Adipocyte (in vitro differentiated cells): ENCODE measurements around the gene ATP2C2.
"Not testable (repeated sequence)": the region's sequence is repeated elsewhere in the genome, so short reads cannot be mapped to it uniquely, and the experiment has no call there.

Source experiments
- DNase-seq: peaks from one replicate; pipeline ENCODE4 v3.0.0-alpha.2; 2015; ENCODE audit warnings: low read depth
- H3K27me3 ChIP-seq: replicated peaks from 2 replicates; pipeline ENCODE4 v1.7.0; 2013; ENCODE audit warnings: mild to moderate bottlenecking, low read length, moderate library complexity; ENCODE audit not compliant: control insufficient read depth, insufficient read depth
- H3K36me3 ChIP-seq: 2 replicates; pipeline ENCODE4 v1.7.0; 2013; ENCODE audit warnings: low read length, mild to moderate bottlenecking, moderate library complexity; ENCODE audit not compliant: control insufficient read depth, insufficient read depth, severe bottlenecking
- H3K4me1 ChIP-seq: 2 replicates; pipeline ENCODE4 v1.7.0; 2013; ENCODE audit warnings: mild to moderate bottlenecking, low read length, moderate library complexity; ENCODE audit not compliant: control insufficient read depth, insufficient read depth
- H3K4me3 ChIP-seq: 2 replicates; pipeline ENCODE4 v1.7.0; 2013; ENCODE audit warnings: mild to moderate bottlenecking, low read length, moderate library complexity
- H3K9ac ChIP-seq: 2 replicates; pipeline ENCODE4 v1.7.0; 2013; ENCODE audit warnings: mild to moderate bottlenecking, low read length, moderate library complexity
- H3K9me3 ChIP-seq: 2 replicates; pipeline ENCODE4 v1.7.0; 2013; ENCODE audit warnings: mild to moderate bottlenecking, low read length, moderate library complexity; ENCODE audit not compliant: control insufficient read depth

The ATP2C2 gene

DNA sequence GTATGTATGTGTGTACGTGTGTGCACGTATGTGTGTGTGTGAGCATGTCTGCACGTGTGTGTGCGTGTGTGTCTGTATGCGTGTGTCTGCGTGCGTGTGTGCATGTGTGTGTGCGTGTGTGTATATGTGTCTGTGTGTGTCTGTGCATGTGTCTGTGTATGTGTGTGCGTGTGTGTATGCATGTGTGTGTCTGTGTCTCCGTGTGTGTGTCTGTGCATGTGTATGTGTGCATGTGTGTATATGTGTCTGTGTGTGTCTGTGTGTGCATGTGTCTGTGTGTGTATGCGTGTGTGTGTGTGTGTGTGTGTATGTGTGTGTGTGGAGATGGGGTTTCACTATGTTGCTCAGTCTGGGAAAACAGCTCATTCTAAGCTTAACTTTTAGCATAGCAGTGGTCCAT lies 43.9 kb downstream of the ATP2C2 start:
- peaks cover 72% of the 10 kb centered on the region for H3K27me3 ChIP-seq
- no peaks in the 10 kb centered on the region for H3K4me1 ChIP-seq
- H3K4me3 ChIP-seq, result no peak overlapping the region
- no peaks in the 10 kb centered on the region for H3K36me3 ChIP-seq
- DNase-seq, result no peak
- H3K9me3 ChIP-seq, result no peaks in the 10 kb centered on the region
- no peak overlapping the region for H3K9ac ChIP-seq

DNA sequence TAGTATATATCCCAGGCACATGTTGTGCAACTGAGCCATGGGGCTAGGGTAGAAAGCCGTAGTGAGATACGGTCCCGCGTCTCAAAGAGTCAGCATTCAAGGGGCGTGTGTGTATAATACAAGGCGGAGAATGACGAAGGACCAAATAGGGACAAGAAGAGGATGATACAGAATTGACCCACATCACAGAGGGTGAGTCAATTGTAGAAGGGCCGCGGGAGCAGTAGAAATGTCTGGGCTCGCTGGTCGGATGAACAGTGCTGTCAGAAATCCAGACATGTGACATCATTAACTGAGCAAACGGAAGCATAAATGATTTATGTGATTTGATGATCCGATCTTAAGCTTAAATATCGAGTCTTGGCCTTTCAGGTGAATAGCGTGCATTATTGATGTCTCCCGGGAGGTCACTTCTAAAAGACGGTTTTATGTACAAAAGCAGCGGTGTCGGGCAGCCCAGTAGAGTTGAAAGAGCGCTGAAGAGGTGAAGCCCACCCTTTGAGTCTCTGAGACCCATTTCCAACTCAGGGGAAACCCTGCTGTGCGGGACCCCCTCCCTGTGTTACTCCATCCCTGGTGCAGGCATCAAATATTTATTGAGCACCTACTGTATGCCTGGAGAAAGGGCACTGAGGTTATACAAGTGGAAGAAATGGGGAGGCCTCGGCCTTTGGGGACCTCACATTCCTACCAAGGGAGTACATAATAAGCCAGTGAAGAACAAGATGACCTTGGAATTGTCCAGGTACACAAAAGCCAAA lies 45.1 kb downstream of the ATP2C2 start:
- H3K4me1 ChIP-seq, result no peaks in the 10 kb centered on the region
- H3K27me3 ChIP-seq, result peaks cover 68% of the 10 kb centered on the region
- no peak for DNase-seq
- no peaks in the 10 kb centered on the region for H3K9me3 ChIP-seq
- no peak overlapping the region for H3K9ac ChIP-seq
- no peaks in the 10 kb centered on the region for H3K36me3 ChIP-seq
- H3K4me3 ChIP-seq, result no peak overlapping the region

DNA sequence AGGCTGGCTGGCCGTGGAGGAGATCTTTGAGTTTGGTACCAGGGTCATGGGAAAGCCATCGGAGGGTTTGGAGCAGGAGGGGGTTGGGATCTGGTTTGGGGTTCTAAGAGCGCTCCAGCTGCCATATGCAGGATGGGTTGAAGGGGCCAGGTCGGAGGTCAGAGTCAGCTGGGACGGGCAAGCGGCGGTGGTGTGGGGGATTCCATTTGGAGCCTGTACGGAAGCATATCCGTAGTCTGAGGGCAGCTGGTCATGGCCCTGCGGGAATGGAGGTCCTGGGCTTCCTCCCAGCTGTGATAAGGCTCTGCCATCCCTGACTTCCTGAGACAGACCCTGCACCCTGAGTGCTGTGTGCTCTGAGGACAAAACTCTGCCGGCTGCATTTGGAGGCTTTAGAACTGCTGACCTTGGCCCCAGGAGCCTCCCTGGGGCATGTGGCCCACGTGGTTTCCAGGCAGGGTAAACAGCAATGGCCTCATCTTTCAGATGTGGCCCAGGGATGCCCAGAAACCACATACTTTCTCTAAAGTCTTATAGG lies 46.5 kb downstream of the ATP2C2 start:
- Histone ChIP-seq H3K36me3 (no peaks in the 10 kb centered on the region), H3K9me3 (no peaks in the 10 kb centered on the region), H3K4me1 (no peaks in the 10 kb centered on the region), H3K4me3 (no peak overlapping the region), H3K9ac (no peak overlapping the region), H3K27me3 (peaks cover 73% of the 10 kb centered on the region)
- DNase-seq, result no peak

DNA sequence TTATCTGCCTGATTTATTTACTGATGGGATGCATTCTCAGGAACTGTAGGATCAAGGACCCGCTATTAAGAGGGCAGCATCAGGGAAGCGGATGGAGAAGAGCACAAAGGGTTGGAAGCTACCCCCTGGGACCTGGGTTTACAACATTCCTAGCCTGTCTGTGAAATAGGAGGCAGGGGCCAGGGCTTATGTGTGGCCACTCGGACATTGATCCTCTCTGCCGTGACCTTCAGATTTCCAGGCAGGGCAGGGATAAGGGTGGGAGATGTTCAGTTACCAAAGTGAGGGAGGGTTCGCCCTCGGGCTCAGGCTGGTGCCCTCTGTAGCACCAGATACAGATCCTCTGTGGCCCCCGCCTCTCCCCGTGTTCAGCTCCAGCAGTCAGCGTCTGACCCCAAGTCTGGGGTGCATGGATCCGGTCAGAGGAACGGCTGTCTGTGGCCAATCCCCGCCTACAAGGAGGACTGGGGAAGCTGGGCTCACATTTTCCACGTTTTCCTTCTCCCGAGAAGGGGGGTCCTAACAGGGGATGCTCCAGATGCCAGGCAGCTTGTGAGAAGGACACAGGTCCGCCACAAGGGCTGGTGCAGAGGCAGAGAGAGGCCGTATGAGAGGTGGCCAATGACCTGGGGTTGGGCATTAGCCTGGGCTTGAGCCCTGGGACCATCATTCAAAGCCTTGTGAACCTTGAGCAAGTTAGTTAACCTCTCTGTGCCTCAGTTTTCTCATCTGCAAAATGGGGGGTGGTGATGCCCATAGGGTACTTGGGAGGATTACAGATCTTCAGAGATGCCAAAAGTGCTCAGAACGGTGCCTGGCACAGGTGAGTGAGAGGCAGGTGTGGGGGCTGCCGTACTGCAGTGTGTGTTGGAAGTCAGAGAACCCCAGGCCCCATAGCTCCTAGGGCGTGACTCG lies 48.3 kb downstream of the ATP2C2 start:
- no peak overlapping the region for H3K9ac ChIP-seq
- DNase-seq, result no peak
- H3K9me3 ChIP-seq, result no peaks in the 10 kb centered on the region
- H3K36me3 ChIP-seq, result no peaks in the 10 kb centered on the region
- H3K27me3 ChIP-seq, result peaks cover 68% of the 10 kb centered on the region
- no peak overlapping the region for H3K4me3 ChIP-seq
- H3K4me1 ChIP-seq, result no peaks in the 10 kb centered on the region

DNA sequence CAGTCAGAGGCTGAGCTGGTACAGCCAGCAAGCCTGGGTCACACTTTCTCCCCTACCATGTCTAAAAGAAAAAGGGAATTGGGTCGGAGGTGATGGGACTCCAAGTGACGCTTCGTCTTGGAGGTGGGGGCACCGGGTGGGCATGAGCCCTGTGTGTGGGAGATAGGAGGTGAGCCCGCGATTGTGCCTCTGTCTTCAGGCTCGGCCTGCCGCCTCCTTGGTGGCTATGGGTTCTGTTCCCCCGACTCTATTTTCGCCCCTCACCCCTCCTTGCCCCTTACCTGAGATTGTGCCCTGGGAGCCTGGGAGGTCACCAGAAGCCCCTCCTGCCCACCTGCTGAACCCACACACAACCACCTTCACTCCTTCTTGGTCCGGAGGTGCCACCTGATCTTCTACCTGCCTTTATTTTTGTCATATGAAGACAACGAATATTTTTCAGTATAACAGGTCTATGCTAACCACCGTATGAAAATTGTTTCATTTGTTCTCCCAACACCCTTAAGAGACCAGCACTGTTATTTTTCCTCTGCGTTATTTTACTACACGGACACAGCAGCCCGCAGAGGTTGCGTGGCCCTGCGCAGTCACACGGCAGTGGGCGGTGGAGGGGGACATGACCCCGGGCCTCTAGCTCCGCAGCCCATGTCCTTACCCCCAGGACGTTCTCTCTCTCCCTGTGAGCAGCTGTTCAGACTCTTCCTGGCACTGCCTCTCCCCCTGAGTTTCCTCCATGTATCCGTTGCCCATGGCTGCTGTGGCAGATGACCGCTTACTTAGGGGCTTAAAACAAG lies 49.9 kb downstream of the ATP2C2 start:
- no peak overlapping the region for H3K4me3 ChIP-seq
- no peak overlapping the region for H3K9ac ChIP-seq
- no peak for DNase-seq
- H3K4me1 ChIP-seq, result no peaks in the 10 kb centered on the region
- peaks cover 73% of the 10 kb centered on the region for H3K27me3 ChIP-seq
- no peaks in the 10 kb centered on the region for H3K36me3 ChIP-seq
- H3K9me3 ChIP-seq, result peaks cover 3% of the 10 kb centered on the region

DNA sequence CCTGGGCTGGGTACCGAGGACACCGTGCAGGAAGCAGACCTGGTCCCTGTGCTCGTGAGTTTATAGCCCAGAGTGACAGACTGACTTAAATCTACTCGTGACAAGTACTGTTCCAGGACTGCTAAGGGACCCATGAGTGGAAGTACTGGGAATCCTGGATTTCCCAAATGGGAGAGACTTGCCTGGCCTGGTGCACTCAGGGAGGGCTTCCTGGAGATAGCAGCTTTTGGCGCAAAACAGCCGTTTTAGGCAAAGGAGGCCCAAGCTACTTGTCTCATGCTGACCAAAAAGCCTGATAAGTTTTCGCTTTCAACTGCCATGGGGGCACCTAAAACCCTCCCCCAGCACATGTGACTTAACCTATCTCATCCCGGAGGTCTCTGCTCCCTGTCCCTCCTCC lies 51.4 kb downstream of the ATP2C2 start:
- DNase-seq, result no peak
- H3K9ac ChIP-seq, result no peak overlapping the region
- peaks cover 5% of the 10 kb centered on the region for H3K9me3 ChIP-seq
- H3K36me3 ChIP-seq, result no peaks in the 10 kb centered on the region
- no peak overlapping the region for H3K4me3 ChIP-seq
- peaks cover 61% of the 10 kb centered on the region for H3K27me3 ChIP-seq
- H3K4me1 ChIP-seq, result no peaks in the 10 kb centered on the region

DNA sequence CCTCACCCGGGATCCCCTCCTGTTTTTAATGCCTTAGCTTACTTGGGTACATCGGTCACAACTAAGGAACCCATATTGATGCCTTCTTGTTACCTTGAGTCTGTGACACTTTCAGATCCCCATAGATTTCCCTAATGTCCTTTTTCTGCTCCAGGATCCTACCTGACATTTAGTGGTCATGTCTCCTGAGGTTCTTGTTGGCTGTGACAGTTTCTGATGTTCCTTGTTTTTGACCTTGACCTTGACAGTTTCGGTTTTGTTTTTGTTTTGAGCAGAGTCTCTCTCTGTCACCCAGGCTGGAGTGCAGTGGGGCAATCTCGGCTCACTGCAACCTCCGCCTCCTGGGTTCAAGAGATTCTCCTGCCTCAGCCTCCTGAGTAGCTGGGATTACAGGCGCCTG lies 52.2 kb downstream of the ATP2C2 start:
- DNase-seq, H3K4me3 ChIP-seq, H3K9ac ChIP-seq, H3K9me3 ChIP-seq, H3K4me1 ChIP-seq, H3K36me3 ChIP-seq: not testable (repeated sequence)
- H3K27me3 ChIP-seq, result peaks cover 65% of the 10 kb centered on the region

DNA sequence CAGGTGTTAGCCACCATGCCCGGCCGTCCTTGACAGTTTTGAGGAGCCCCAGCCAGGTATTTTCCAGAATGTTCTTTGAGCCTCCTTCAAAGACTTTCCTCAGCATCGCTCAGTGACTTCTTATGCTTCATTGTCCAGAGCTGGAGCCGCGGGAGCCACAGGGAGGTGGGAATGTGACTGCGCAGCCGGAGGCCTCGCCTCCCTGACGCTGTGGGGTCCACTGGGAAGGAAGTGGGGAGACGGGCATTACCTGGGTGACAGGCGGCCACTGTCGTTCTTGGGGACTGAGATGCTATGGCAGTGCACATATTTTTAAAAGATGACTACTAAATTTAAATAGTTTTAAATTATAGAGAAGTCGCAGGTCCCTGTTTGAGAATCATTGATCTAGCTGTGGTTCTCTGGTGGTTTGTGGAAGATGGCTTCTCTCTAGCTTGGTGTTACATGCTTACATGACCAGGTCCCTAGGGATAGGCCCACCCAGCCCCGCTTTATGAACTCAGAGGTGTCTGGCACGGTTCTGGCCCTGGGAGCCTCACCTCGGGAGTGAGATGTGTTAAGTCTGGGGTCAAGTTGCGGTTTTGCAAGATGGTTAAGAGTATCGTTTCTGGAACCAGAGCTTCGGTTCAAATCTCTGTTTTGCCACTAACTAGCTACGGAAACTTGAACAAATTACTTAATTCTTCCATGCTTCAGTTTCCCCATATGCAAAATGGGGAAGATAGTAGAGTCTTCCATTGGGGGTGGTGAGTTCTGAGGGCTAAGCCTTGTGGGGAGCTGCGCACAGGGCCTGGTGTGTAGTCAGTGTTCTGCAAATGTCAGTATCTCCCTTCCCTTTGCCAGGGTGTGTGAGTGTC lies 53.0 kb downstream of the ATP2C2 start:
- no peak overlapping the region for H3K4me3 ChIP-seq
- H3K9ac ChIP-seq, result no peak overlapping the region
- H3K4me1 ChIP-seq, result no peaks in the 10 kb centered on the region
- peaks cover 67% of the 10 kb centered on the region for H3K27me3 ChIP-seq
- peaks cover 5% of the 10 kb centered on the region for H3K9me3 ChIP-seq
- H3K36me3 ChIP-seq, result no peaks in the 10 kb centered on the region
- DNase-seq, result no peak

DNA sequence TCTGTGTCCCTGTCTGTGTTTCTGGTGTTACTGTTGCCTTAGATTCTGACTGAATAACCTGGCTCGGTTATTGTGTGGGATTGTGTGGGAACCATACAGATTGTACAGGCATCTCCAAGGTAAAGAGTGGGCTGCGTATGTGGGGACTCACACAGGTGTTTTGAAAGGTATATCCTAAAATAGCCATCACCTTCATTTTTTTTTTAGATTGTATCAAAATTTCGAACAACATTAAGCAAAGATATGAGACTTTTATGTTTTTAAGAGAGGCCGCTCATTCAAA lies 53.5 kb downstream of the ATP2C2 start:
- Histone ChIP-seq H3K36me3 (no peaks in the 10 kb centered on the region), H3K4me1 (no peaks in the 10 kb centered on the region), H3K9me3 (peaks cover 5% of the 10 kb centered on the region), H3K9ac (no peak overlapping the region), H3K27me3 (peaks cover 67% of the 10 kb centered on the region), H3K4me3 (no peak overlapping the region)
- no peak for DNase-seq

DNA sequence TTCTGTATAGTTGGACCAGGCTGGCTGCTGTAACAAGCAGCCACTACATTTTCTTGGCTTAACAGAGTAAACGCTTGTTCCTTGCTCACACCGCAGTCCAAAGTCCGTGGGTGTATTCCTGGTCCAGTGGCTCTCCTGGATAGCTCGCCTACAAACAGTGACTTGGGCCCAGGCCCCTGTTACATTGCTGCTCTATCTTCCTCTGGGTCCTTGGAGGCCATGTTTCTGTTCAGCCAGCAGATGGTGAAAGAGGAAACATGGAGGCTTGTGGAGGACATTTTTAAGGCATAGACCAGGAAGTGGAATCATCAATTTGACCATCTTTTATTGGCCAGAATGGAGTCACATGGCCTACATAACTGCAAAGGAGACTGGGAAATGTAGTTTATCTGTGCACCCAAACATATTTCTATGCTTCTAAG lies 55.1 kb downstream of the ATP2C2 start:
- peak; percentile 15 for DNase-seq
- no peaks in the 10 kb centered on the region for H3K36me3 ChIP-seq
- no peak overlapping the region for H3K4me3 ChIP-seq
- no peak overlapping the region for H3K9ac ChIP-seq
- no peaks in the 10 kb centered on the region for H3K4me1 ChIP-seq
- peaks cover 65% of the 10 kb centered on the region for H3K27me3 ChIP-seq
- peaks cover 5% of the 10 kb centered on the region for H3K9me3 ChIP-seq
